Parathyroid adenoma (tissue), 2 donors: ENCODE measurements around the gene OR10H1.
"Not testable (repeated sequence)": the region's sequence is repeated elsewhere in the genome, so short reads cannot be mapped to it uniquely, and the experiment has no call there.

Experiments
- H2AFZ ChIP-seq: fragments of 300-600 bp; sonication (generic); one replicate; pipeline ENCODE4 v1.7.0; 2017; ENCODE audit warnings: antibody characterized with exemption, mild to moderate bottlenecking
- H3K27ac ChIP-seq: fragments of 300-600 bp; sonication (generic); one replicate; pipeline ENCODE4 v1.7.0; 2017
- H3K27me3 ChIP-seq: fragments of 300-600 bp; sonication (generic); one replicate; pipeline ENCODE4 v1.7.0; 2017; ENCODE audit warnings: low read length; ENCODE audit not compliant: control insufficient read depth, insufficient read depth
- H3K36me3 ChIP-seq: fragments of 300-600 bp; sonication (generic); one replicate; pipeline ENCODE4 v1.7.0; 2017; ENCODE audit warnings: low read length; ENCODE audit not compliant: control insufficient read depth, insufficient read depth
- H3K4me1 ChIP-seq: fragments of 300-600 bp; sonication (generic); one replicate; pipeline ENCODE4 v1.7.0; 2017; ENCODE audit warnings: control low read depth
- H3K4me2 ChIP-seq: fragments of 300-600 bp; sonication (generic); one replicate; pipeline ENCODE4 v1.7.0; 2017; ENCODE audit warnings: low read length
- H3K4me3 ChIP-seq: fragments of 300-600 bp; sonication (generic); one replicate; pipeline ENCODE4 v1.7.0; 2017; ENCODE audit warnings: low read depth, low read length
- H3K79me2 ChIP-seq: fragments of 300-600 bp; sonication (generic); one replicate; pipeline ENCODE4 v1.7.0; 2017; ENCODE audit warnings: control low read depth
- H3K9ac ChIP-seq: fragments of 300-600 bp; sonication (generic); one replicate; pipeline ENCODE4 v1.7.0; 2017; ENCODE audit warnings: mild to moderate bottlenecking
- H3K9me3 ChIP-seq: fragments of 300-600 bp; sonication (generic); one replicate; pipeline ENCODE4 v1.7.0; 2017; ENCODE audit warnings: low read length; ENCODE audit not compliant: control insufficient read depth
- TF ChIP-seq, protein P1 (sequence below): fragments of 300-600 bp; sonication (generic); IDR thresholded peaks from one replicate; pipeline ENCODE4 v1.7.0; 2017; ENCODE audit warnings: antibody characterized with exemption, mild to moderate bottlenecking
- donor health status: primary hyperparathyroidism.

OR10H1 gene

DNA sequence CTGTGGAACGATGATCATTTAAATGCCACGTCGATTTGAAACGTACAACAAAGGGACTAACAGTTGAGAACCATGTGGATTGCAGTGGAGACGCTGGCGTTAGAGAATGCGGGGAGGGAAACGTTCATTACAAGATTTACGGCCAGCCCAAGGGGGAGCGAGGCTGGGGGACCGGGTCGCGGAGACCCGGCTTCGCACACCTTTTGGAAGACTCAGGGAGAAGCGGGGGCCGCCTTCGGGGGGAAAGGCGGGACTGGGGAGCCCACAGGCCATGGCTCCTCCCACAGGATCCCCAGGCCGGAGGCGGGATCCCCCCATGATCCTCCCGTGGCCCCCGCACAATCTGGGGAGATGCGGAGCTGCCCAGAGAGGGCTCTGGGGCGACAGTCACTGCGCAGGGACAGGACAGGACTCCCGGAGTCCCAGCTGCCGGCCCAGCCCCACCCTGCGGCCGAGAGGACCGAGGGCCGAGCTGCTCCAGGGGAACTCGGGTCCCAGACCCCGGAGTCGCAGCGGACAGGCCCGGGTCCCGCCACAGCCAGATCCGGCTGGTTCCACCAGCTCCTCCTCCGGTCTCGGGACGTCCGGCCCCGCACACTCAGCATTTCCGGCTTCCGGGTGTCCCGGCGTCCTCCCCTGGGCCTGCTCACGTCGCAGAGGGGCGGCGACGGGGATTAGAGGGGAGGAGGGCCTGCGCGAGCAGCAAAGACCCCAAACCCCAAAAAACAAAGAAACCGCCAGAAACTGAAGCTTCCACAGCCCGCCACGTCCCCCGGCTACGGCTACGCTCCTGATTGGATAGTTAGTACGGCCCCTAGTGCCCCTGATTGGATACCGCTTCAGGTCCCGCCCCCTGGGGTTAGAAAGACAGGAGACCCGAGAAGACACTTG lies 21.1 kb upstream of the OR10H1 start:
- Histone ChIP-seq H3K4me2 (peak overlapping the region; percentile 100), H3K4me3 (peak overlapping the region; percentile 79), H3K9ac (peak overlapping the region; percentile 84), H3K4me1 (peaks cover 6% of the 10 kb centered on the region), H3K79me2 (no peaks in the 10 kb centered on the region), H3K27me3 (no peaks in the 10 kb centered on the region), H2AFZ (peak overlapping the region; percentile 98), H3K9me3 (no peaks in the 10 kb centered on the region), H3K27ac (peak overlapping the region; percentile 93), H3K36me3 (no peaks in the 10 kb centered on the region)
- TF ChIP-seq, protein P1, sequence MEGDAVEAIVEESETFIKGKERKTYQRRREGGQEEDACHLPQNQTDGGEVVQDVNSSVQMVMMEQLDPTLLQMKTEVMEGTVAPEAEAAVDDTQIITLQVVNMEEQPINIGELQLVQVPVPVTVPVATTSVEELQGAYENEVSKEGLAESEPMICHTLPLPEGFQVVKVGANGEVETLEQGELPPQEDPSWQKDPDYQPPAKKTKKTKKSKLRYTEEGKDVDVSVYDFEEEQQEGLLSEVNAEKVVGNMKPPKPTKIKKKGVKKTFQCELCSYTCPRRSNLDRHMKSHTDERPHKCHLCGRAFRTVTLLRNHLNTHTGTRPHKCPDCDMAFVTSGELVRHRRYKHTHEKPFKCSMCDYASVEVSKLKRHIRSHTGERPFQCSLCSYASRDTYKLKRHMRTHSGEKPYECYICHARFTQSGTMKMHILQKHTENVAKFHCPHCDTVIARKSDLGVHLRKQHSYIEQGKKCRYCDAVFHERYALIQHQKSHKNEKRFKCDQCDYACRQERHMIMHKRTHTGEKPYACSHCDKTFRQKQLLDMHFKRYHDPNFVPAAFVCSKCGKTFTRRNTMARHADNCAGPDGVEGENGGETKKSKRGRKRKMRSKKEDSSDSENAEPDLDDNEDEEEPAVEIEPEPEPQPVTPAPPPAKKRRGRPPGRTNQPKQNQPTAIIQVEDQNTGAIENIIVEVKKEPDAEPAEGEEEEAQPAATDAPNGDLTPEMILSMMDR = no peak

DNA sequence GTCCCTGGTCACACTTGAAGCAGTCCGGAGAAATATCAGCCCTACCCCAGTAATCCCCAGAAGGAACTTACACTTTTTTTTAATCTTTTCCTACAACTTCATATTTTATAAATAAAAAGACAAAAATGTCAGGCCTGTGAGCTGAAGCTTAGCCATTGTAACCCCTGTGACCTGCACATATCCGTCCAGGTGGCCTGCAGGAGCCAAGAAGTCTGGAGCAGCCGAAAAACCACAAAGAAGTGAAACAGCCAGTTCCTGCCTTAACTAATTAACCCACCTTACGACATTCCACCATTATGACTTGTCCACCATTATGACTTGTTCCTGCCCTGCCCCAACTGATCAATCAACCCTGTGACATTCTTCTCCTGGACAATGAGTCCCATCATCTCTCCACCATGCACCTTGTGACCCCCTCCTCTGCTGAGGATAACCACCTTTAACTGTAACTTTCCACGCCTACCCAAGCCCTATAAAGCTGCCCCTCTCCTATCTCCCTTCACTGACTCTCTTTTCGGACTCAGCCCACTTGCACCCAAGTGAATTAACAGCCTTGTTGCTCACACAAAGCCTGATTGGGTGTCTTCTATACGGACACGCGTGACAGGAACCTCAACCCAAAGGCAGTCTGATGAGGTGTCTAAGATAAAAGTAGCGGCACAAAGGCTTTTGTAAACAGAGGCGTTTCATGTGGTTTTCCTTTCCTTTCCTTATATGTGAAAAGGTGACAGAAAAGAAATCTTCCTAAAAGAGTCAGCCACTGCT lies 20.3 kb upstream of the OR10H1 start:
- H3K27me3 ChIP-seq, H3K79me2 ChIP-seq, H3K4me1 ChIP-seq, H3K9me3 ChIP-seq, H3K36me3 ChIP-seq: not testable (repeated sequence)
- Histone ChIP-seq H3K4me2 (peak overlapping the region; percentile 100), H2AFZ (peak overlapping the region; percentile 98), H3K27ac (peak overlapping the region; percentile 93), H3K9ac (peak overlapping the region; percentile 84), H3K4me3 (peak overlapping the region; percentile 79)

DNA sequence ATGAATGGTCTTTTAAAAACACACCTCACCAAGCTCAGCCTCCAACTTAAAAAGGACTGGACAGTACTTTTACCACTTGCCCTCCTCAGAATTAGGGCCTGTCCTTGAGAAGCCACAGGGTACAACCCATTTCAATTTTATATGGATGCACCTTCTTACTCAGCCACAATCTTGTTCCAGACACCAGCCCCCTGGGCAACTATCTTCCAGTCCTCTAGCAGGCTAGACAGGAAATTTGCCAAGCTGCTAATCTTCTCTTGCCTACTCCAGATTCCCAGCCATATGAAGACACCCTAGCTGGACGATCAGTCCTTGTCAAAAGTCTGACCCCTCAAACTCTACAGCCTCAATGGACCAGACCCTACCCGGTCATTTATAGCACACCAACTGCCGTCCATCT lies 18.8 kb upstream of the OR10H1 start:
- not testable (repeated sequence) for H3K27me3 ChIP-seq, H3K36me3 ChIP-seq, H3K4me2 ChIP-seq, H2AFZ ChIP-seq, H3K9me3 ChIP-seq, H3K4me1 ChIP-seq, H3K9ac ChIP-seq, H3K4me3 ChIP-seq, H3K79me2 ChIP-seq, H3K27ac ChIP-seq

DNA sequence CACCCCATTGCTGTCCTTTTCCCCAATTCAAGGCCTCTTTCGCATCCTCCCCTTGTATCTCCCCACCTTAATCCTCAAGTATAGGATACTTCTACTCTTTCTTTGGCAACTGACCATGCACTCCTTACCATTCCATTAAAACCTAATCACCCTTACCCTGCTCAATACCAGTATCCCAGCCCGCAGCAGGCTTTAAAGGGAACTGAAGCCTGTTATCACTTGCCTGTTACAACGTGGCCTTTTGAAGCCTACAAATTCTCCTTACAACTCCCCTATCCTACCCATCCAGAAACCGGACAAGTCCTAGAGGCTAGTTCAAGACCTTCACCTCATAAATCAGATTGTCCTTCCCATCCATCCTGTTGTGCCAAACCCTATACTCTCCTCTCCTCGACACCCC lies 16.2 kb upstream of the OR10H1 start:
- no peak overlapping the region for H3K27ac ChIP-seq
- TF ChIP-seq, protein P1 = no peak
- no peaks in the 10 kb centered on the region for H3K36me3 ChIP-seq
- no peak overlapping the region for H3K4me3 ChIP-seq
- no peaks in the 10 kb centered on the region for H3K79me2 ChIP-seq
- H3K4me2 ChIP-seq = no peak overlapping the region
- H3K27me3 ChIP-seq = no peaks in the 10 kb centered on the region
- H3K9ac ChIP-seq = no peak overlapping the region
- peaks cover 6% of the 10 kb centered on the region for H3K4me1 ChIP-seq
- H2AFZ ChIP-seq = no peak overlapping the region
- no peaks in the 10 kb centered on the region for H3K9me3 ChIP-seq

DNA sequence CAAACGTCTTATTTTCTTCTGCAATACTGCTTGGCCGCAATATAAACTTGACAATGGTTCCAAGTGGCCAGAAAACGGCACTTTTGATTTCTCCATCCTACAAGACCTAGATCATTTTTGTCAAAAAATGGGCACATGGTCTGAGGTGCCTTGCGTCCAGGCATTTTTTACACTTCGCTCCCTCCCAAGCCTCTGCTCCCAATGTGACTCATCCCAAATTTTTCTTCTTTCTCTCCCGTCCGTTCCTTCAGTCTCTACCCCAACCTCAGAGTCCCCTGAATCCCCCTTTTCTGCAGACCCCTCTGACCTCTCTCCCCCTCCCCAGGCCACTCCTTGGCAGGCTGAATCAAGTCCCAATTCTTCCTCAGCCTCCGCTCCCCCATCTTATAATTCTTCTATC lies 14.3 kb upstream of the OR10H1 start:
- Histone ChIP-seq H3K4me2 (no peak overlapping the region), H3K27me3 (no peaks in the 10 kb centered on the region), H3K9ac (no peak overlapping the region), H3K9me3 (no peaks in the 10 kb centered on the region), H3K4me3 (no peak overlapping the region), H3K79me2 (no peaks in the 10 kb centered on the region), H3K36me3 (no peaks in the 10 kb centered on the region), H3K4me1 (no peaks in the 10 kb centered on the region), H2AFZ (no peak overlapping the region), H3K27ac (no peak overlapping the region)
- TF ChIP-seq, protein P1 = no peak
